ENCODE data around the gene DDX24.

DNA sequence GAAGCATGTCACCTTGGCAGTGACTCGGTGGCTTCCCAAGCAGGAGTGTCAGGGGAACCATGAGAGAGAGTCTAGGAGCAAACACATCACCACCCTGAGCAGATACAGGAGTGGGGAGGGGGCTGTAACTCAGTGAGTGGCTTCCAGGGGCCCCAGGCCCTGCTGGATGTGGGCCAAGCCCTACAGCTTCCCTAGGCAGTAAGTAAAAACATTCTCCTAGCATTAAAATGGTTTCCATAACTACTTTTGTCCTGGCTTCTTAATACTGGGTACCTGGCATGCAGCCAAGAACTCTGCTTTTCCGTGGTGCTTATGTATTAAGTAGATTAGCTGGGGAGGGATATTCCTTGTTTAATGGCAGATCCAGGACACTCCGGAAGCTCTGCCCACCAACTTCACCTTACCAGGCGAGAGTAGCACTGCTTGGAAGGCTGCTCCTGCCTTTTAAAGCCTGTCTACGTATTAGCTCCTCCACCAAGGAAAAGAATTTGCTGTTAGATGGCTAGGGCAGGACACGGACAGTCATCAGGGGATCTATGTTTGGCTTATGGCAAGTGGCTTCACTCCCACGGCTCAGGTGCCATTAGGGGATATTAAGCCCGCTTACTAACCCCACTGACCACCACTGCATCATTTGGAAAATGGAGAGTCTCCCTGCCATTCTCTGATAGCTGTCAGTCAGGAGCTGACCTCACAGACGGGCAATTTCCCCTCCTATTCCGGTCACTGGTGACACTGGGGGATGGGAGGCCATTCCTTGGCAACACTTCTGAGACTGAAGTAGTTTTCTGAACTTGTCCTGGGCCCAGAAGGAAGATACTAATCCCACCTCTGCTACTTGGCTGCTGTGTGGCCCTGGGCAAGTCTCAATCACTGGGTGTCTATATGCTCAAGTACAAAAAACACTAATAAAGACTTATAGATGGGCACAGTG is 32.0 kb downstream of the DDX24 start:
- TF ChIP-seq, protein P1, sequence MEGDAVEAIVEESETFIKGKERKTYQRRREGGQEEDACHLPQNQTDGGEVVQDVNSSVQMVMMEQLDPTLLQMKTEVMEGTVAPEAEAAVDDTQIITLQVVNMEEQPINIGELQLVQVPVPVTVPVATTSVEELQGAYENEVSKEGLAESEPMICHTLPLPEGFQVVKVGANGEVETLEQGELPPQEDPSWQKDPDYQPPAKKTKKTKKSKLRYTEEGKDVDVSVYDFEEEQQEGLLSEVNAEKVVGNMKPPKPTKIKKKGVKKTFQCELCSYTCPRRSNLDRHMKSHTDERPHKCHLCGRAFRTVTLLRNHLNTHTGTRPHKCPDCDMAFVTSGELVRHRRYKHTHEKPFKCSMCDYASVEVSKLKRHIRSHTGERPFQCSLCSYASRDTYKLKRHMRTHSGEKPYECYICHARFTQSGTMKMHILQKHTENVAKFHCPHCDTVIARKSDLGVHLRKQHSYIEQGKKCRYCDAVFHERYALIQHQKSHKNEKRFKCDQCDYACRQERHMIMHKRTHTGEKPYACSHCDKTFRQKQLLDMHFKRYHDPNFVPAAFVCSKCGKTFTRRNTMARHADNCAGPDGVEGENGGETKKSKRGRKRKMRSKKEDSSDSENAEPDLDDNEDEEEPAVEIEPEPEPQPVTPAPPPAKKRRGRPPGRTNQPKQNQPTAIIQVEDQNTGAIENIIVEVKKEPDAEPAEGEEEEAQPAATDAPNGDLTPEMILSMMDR (IDR thresholded peaks at IDR 0.05), result no peak
- TF ChIP-seq POLR2AphosphoS5 (IDR thresholded peaks at IDR 0.05), result no peak

Measured in sigmoid colon (tissue), 4 donors.